AG09319 (cell line): ENCODE results near the gene CSRP1.

Experiments used
- DNase-seq: peaks from one replicate; pipeline ENCODE4 v3.0.0-alpha.2; 2010; ENCODE audit warnings: low read depth; ENCODE audit errors: extremely low read depth
- TF ChIP-seq, protein P1 (sequence below): IDR thresholded peaks from 2 replicates; pipeline ENCODE4 v1.5.1; 2011; ENCODE audit warnings: low read depth, mild to moderate bottlenecking, inconsistent platforms, low read length, moderate library complexity

CSRP1 gene

DNA sequence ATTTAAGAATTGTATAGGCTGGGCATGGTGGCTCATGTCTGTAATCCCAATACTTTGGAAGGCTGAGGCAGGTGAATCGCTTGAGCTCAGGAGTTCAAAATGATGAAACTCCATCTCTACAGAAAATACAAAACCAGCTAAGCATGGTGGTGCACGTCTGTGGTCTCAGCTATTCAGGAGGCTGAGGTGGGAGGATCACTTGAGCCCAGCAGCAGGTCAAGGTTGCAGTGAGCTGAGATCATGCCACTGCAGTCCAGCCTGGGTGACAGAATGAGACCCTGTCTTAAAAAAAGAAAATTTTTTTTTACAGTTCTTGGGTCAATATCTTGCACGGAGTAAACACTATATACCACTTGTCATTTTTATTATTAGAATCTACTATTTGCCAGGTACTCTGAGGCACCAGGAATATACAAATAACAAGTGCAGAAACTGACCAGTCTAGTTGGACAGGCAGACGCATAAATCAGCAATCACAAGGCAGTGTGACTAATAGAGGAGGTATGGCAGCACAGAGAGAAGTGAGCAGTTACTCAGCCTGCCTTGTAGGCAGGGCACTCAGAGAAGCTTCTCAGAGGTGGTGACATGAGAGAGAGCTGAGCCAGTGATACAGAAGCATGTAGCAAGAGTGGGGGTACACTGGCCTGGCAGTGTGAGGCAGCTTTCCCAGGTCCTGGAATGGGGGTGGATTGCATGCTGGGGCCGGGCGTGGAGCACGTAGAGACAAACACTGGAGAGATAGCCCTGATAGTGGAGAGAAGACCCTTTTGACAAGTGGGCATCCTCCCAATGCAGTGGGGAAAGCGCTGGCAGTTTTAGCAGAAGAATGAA lies 45.9 kb downstream of the CSRP1 start:
- DNase-seq, result peak; percentile 82
- TF ChIP-seq, protein P1, sequence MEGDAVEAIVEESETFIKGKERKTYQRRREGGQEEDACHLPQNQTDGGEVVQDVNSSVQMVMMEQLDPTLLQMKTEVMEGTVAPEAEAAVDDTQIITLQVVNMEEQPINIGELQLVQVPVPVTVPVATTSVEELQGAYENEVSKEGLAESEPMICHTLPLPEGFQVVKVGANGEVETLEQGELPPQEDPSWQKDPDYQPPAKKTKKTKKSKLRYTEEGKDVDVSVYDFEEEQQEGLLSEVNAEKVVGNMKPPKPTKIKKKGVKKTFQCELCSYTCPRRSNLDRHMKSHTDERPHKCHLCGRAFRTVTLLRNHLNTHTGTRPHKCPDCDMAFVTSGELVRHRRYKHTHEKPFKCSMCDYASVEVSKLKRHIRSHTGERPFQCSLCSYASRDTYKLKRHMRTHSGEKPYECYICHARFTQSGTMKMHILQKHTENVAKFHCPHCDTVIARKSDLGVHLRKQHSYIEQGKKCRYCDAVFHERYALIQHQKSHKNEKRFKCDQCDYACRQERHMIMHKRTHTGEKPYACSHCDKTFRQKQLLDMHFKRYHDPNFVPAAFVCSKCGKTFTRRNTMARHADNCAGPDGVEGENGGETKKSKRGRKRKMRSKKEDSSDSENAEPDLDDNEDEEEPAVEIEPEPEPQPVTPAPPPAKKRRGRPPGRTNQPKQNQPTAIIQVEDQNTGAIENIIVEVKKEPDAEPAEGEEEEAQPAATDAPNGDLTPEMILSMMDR, result no peak

DNA sequence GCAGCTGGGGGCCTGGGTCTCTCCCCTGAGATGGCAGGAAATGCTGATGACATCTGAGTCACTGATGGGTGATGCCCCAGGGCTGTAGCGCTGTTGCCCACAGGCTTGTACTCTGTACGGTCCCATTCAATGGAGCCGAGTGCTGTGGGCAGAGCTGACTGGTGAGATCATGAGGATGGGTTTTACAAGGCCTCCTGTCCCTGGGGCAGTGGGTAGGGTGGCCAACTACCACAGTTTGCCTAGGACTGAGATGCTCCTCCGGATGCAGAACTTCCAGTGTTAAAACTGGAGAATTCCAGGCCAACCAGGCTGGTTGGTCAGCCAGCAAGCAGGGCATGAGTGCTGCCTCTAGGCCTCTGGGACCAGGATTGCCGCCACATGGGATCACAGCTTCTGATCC lies 47.1 kb downstream of the CSRP1 start:
- no peak for DNase-seq
- TF ChIP-seq, protein P1, result no peak

DNA sequence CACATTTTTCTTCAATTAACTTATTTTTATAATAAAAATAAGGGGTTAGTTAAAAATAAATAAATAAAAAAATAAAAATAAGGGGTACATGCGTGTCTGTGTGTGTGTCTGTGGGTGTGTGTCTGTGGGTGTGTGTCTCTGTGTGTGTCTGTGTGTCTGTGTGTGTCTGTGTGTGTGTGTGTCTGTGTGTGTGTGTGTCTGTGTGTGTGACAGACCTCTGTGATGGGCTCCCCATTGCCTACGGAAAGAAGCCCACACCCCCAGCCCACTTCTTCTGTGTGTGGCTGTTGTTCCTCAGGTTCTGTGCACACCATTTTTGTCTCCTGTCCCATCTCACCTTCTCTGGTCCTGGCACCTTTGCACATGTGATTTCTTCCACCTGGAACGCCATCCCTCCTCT lies 47.9 kb downstream of the CSRP1 start:
- no peak for DNase-seq
- TF ChIP-seq, protein P1, result no peak

DNA sequence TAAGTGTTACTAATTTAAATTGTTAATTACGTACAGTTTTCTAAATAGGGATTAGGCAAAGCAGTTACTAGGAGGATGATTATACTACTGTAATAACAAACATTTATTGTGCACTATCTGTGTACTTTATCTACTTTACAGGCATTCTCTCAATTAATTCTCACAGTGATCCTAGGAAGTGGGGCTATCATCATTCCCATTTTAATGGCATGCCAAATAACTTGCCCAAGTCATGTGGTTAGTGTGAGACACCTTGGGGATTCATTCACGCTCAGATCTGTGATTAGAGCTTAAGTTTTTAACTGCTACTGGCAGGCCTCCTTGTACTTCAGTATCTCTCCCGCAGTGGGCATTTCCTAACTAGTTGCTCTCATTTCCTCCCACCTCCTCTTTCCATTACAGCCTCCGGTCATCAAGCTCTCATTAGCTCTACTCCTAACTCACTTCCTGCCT lies 49.4 kb downstream of the CSRP1 start:
- no peak for DNase-seq
- TF ChIP-seq, protein P1, result no peak

DNA sequence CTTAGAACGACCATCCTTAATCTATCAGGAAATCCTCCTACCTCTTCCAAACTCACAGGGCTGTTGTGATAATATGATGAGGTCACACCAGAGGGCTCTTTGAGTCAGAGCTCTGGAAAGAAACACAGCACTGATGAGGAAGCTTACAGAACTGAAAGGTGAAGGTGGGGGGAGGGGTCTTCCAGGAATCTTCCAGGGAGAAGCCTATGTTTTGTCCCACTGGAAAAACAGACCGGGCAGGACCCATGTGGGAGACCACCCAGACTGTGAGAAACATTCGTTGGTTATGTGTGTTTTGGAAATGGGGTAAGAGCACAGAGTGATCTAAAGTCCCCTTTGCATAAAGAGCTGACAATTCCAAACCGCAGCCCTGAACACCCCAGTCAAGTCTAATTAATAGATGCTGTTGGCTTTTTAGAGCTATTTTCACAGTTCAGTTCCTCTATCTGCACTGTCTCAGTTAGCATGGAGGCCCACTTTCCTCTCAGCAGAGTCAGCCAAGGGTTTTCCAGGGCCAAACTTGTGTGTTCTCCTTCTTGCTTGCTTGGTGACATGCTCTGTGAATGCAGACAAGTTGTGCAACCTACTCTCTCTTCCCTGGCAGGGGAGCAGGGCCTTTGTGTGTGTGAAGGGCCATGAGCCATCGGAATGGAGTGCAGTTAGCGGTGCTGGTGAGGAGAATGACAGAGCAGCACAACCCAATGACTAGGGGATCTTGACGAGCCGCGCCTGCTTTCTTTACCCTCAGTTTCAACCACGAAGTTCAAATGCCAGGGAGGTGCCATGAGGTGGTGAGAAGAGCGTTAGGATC lies 50.2 kb downstream of the CSRP1 start:
- peak; percentile 83 for DNase-seq
- TF ChIP-seq, protein P1, result no peak

DNA sequence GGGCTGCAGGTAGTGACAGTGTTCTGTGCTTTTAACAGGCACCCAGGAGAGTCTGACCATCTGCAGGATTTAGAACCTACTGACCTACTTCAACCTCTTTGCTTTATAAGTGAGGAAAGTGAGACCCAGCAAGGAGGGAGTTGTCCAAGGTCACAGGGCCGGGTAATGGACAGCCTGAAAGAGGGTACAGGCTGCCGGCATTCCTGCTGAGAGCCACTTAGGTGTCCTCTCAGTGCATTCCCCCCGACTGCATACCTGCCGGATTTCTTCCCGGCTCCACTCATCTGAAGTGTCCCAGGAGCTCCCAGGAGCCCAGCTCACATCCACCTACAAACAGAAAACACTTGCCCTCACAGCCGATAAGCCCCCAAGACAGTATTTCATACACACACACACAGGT lies 51.8 kb downstream of the CSRP1 start:
- DNase-seq, result no peak
- TF ChIP-seq, protein P1, result no peak

DNA sequence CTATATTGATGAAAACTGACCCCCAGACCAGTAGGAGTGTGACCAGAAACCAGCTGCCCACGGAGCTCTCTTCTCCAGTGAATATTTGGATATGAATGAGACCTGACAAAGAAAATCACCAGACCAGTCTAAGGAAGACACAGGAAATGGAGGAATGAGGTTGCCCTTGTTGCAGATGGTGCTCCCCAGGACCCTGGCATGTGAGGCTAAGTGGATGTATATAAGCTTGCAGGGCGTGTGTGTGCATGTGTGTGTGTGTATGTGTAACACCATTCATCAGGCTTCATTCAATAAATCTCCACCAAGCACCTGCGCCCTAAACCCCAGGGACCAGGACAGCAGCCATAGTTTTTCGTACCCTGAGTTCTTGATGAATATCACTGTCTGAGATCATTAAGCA lies 52.3 kb downstream of the CSRP1 start:
- DNase-seq, result no peak
- TF ChIP-seq, protein P1, result no peak
